Cardiac fibroblast (primary cell): ENCODE data around the gene KNSTRN.

Experiments
- DNase-seq, 2 donors: peaks; one replicate each; pipeline versions ENCODE4 v3.0.0 to v3.0.0-alpha.2; 2010; ENCODE audit warnings: low read depth in 2 of 2
- H3K4me3 ChIP-seq, 2 donors: replicated peaks in 1 of 2; 1 replicate in 1 of 2; 2 replicates in 1 of 2; pipeline ENCODE4 v1.5.1; 2011; ENCODE audit warnings: low read depth in 2 of 2, low read length in 2 of 2, mild to moderate bottlenecking in 2 of 2, moderate library complexity in 1 of 2
- TF ChIP-seq, protein P1 (sequence below): IDR thresholded peaks from one replicate; pipeline ENCODE4 v1.5.1; 2011; ENCODE audit warnings: low read depth, mild to moderate bottlenecking, low read length, inconsistent platforms

KNSTRN gene

DNA sequence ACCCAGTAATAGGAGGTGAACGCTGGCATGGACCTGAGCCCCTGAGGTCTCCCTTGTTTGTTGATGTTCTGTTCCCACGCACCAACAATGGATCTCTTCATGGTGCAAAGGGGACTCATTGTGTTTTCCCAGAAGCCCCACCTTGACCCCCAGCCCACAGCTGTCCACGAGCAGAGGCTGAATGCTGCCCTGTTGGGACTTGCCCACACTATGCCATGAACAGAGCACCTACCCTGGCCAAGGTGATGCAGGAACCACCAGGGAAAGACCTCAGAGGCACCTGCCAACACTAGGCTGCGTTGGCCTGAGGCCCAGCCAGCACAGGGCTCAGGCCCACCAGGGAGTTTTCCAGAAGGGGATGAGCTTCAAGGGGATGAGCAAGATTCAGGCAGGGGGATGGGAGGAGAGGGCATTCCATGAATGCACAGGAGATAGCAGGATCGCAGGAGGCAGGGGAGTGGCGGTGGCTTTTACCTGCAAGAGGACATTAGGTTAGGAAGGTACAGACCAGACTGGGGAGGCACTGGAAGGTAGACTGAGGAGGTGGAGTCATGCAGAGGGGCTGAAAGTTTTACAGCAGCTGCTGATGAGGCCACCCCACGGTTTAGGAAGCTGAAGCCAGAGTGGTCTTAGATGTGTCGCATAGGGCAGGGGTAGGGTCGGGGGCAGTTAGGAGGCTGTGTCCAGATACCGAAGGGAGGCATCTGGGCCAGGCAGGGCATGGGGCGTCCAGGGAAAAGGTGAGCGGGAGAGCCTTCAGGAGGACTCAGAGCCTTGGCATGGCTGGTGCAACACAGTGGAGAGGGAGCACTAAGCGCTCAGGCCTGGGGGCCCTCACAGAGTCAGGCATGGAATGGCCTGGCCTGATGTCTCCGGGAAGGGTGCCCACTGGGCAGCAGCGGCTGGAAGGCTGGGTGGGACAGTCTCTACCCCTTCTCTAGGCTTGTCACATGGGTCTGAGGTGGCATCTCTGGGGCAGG lies 35.7 kb upstream of the KNSTRN start:
- TF ChIP-seq, protein P1, sequence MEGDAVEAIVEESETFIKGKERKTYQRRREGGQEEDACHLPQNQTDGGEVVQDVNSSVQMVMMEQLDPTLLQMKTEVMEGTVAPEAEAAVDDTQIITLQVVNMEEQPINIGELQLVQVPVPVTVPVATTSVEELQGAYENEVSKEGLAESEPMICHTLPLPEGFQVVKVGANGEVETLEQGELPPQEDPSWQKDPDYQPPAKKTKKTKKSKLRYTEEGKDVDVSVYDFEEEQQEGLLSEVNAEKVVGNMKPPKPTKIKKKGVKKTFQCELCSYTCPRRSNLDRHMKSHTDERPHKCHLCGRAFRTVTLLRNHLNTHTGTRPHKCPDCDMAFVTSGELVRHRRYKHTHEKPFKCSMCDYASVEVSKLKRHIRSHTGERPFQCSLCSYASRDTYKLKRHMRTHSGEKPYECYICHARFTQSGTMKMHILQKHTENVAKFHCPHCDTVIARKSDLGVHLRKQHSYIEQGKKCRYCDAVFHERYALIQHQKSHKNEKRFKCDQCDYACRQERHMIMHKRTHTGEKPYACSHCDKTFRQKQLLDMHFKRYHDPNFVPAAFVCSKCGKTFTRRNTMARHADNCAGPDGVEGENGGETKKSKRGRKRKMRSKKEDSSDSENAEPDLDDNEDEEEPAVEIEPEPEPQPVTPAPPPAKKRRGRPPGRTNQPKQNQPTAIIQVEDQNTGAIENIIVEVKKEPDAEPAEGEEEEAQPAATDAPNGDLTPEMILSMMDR = no peak
- H3K4me3 ChIP-seq = no peak overlapping the region
- DNase-seq = no peak

DNA sequence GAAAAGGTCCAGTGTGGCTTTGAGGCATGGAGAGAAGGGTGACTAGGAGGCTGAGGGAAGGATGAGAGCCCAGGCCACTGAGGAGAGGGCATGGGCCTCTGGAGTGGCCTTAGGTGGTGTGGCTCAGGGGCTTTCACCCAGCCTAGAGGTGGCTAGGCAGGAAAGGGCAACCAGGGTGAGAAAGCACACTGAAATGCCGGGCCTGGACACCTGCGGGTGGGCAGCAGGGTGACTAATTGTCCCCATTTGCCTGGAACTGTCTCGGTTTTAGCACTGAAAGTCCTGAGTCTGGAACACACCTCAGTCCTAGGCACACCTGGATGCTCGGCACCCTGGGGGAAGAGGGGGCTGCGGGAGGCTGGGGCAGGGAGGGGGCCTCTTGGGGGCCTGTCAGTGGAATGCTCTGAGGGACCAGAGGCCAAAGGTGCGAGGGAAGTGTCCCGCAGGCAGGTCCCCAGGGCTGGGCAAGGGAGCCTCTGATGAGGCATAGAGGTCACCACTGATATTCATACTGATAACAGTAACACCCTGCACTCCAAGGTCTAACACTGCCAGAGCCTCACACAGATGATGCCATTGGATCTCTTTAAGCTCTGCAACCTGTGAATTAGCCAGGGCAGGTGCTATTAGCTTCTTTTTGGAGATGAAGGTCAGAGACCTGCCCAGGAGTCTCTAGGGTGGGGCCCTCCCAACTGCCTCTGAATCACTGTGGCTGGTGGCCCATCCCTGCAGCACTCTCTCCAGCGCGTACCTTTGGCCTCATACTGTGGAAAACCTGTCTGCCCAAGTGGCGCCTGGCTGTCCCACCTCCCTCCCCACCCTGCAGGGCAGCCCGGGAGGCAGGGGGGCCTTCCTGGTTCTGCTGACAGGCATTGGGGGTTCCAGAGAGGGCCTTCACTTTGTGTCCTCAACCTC lies 34.7 kb upstream of the KNSTRN start:
- no peak overlapping the region for H3K4me3 ChIP-seq
- TF ChIP-seq, protein P1 = no peak
- no peak for DNase-seq

DNA sequence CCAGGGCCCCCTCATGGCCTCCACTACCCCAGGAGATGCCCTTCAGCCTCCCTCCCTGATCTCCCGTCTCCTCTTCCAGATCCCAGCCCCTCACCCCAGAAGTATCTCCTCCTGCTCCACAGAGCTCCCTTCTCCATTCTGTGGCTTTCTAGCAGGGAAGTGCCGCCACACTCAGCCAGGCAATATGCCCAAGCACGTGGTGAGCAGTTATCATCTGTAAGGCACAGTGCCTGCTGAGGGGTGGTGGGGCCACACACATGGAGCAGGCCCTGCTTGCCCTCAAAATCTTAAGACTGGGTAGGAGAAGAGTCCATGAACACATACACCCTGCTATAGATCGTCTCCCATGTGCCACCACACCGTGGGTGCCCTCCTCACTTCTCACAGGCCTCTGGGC lies 34.0 kb upstream of the KNSTRN start:
- H3K4me3 ChIP-seq = no peak overlapping the region
- DNase-seq = no peak
- TF ChIP-seq, protein P1 = no peak

DNA sequence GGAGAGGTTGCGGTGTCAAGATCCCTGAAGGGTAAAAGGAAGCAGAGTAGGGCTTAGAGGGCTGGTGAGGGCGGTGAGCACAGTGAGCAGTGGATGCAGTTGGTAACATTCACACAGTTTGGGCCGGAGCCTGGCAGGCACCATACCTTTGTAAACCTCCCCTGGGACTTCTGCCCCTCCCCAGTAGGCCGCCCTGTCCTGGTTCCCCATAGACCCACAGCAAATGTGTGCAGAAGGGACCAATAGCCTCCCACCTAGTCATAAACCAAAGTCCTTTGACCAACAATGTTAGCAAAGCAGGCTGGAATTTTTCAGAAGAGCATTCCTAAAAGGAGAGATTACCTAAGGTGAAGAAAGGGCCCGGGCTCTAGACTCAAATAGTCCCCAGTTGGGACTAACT lies 33.4 kb upstream of the KNSTRN start:
- H3K4me3 ChIP-seq = no peak overlapping the region

DNA sequence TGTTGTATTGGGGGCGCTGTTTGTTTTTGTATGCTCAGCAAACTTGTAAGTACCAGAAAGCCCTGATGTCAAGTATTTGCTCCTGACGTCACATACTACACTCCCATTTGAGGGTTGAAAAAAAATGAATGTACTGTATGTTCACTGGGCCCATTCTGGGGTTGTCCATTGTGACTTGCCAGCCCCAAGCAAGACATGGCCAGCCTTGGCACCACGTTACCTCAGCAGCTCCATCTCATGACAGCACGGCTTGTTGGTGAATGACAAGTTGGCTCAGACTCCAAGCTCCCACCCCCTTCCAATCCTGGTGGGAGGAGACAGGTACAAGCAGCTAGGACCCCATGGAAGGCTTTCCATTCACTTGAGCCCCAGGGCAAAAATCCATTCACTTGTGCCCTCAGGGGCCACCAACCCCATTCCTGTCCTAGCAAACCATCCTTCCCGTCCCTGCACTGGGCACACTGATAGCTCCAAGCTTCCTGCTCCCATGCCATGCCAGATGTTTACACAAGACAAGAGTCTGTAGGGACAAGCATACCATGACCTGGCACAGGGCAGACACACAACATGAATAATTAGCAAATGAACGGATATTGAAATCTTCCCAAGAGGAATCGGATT lies 30.1 kb upstream of the KNSTRN start:
- no peak for DNase-seq
- H3K4me3 ChIP-seq = no peak overlapping the region
- TF ChIP-seq, protein P1 = no peak

More for the DNA sequence above, 33.4 kb upstream of the KNSTRN start:
- no peak for DNase-seq
- TF ChIP-seq, protein P1 = no peak

DNA sequence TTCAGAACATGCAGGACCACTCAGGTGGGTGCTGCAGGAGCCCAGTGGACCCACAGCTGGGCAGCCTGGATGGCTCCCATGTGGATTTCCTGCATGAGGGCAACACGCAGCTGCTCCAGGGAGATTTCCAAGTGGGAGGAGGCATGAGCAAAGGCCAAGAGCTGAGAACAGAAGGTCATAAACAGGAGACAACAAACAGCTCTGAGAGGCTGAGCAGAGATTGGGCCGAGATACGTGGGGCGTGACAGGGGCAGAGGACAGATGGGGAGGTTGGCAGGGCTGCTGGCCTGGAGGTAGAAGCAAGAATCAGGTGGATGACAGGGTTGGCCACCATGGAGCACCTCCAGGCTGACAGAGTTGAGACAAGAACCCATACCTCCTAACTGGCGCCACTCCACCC lies 28.8 kb upstream of the KNSTRN start:
- TF ChIP-seq, protein P1 = no peak
- DNase-seq = no peak
- no peak overlapping the region for H3K4me3 ChIP-seq
